Measurements from ENCODE around the gene NELL2.

The NELL2 gene

DNA sequence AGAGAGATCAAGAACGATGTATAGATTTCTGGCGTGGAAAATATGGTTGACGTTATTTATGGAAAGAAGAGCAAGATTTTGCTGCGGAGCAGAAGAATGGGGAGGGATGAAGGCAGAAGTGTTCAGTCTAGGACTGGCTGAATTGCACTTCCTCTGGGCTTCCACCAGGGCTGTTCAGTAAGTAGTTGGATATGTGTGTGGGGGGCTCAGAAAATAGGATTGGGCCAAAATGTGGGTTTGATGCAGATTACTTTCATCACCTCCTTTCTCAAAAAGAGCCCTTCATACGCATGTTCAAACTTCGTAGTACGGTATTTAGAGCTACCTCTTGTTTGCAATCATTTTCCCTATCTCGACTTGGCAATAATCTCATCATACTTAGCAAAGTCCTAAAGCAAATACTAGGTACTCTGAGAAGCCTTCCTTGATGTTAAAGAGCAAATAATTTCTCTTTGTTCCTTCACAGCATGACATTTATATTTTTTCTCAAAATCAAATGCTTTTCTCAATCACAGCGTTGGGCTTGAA is 349.4 kb downstream of the NELL2 start:
- no peak for DNase-seq

DNA sequence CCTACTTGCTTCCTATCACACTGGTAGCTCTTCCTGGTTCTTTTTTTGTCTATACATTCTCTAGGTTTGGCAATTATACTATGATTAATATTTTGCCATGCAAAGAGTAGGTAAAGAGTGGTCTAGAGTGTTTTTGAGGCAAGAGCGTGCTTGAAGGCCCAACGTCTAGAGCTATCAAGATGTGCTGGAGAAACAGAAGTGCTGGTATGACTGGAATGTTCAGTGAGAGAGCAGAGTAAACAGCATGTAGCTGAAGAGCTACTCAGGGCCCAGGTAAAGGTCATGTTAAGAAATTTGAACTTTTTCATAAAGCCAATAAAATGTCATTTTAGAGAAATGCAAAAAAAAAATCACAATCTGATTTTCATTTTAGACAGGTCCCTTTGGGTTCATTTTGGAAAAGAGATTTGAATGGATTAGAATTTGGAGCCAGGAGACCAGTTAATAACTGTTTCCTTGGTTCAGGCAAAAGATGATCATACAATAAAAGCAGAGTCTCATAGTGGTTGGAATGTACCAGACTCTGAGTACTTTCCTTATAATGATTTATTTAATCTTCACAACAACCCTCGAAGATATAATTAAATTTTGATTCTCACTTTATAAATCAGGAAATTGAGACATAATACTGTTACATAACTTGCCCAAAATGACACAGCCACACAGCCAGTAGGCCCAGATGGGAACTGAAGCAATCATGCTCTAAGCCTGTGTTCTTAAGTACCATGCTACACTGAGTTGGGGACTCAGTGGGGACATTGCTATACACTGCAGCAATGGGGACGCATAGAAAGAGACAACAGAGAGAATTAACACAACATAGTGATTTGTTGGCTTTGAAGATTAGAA is 350.1 kb downstream of the NELL2 start:
- no peak for DNase-seq

DNA sequence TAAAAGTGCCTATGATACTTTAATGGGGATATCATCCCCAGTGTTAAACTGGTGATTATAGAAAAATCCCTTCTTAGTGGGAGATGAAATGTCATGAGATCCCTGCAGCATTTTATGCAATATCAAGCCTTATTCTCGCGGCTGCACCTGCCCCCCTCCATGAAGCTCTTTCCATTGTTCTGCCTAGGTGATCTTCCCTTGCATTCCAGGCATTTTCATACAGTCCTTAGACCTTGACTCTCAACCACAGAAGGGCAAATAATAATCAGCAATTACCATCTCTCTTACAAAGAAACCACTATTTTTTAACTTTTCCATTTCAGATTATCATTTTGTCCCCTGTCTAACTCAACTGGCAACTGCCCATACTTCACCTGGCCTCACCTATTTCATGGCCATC is 352.3 kb downstream of the NELL2 start:
- DNase-seq, result no peak

DNA sequence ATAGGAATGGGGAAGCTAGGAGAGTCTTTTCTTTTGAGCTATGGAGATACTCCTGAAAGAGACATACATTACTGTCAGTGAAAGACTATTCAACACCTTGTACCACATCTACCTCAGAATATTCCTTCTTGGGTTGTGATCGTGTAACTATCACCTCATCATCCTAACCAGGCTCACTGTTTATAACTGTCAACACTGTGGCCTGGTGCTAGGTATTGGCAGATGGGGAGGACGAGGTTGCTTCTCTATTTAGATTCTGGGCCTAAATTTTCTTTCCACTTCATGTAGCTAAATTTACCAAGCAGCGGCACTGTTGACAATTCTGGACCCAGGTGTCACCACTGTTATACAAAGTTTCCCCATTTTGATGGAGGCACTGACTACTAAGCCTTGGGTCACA is 354.4 kb downstream of the NELL2 start:
- no peak for DNase-seq

DNA sequence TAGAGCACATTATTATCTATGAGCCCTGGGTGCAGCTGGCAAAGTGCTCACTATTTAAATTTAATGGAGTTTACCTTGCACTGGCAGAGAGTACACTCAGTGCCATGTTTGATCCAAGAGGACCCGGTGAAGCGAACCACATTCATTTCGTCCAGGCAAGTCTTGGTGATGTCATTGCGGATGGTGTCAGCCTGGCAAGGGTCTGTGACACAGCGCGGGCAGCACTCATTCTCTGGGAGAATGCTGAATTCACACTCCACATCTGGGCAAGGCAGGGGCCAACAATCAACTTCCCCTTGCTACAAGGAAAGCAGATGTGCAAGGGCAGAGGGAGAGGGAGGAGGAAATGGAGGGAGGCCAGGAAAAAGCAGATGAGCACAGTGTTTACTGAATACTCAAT is 356.2 kb downstream of the NELL2 start:
- DNase-seq, result peak in 1 of 2 donors; percentile 1

DNA sequence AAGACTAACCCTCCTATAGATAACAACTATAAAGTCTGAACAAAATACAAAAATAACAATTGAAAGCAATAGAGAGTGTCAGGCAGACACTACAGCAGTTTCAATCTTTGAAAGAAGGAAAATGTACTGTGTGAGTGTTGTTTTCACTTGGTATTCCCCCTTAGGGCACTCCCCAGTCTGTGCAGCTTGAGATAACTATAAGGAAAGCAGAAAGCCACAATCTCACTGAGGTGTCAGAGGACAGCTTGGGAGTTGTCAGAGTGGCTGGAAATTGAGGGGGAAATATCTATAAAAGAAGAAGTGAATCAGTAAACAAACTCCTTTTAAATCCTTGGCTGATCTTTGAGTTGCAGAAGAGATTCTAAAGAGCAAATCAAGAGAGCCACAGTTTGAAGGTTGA is 364.8 kb downstream of the NELL2 start:
- no peak for DNase-seq

DNA sequence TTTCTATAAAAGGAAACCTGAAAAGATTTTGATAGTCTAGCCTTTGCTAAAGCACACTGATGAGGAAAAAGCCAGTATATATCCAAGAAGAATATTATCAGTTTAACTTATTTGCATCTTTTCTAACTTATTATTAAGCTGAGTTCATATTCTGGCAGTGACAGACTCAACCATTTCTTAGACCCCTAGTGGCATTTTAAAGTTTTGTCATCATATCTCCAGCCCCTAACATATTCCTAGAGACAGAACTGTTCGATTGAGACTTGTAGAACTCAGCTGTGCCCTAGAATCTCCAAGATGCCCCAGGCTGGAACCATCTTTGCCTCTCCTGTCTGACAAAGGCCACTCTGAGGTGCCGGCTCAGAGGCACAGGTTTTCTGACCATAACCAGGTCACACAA is 365.6 kb downstream of the NELL2 start:
- no peak for DNase-seq

DNA sequence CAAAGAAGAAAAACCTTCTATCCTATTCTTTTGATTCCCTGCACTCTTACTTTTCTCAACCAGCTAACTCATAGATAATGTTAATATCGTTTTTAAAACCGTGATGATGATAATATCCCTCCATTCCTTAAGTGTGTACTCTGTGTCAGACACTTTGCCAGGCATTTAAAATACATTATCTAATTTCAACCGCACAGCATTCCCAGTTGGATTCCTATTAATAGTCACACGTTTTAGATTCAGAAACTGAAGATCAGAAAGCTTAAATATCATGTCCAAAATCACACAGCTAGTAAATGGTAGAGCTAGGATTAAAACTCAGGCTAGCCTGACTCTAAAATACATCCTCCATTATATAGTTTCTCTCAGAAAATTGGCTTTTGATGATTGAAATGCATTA is 366.0 kb downstream of the NELL2 start:
- no peak for DNase-seq

DNA sequence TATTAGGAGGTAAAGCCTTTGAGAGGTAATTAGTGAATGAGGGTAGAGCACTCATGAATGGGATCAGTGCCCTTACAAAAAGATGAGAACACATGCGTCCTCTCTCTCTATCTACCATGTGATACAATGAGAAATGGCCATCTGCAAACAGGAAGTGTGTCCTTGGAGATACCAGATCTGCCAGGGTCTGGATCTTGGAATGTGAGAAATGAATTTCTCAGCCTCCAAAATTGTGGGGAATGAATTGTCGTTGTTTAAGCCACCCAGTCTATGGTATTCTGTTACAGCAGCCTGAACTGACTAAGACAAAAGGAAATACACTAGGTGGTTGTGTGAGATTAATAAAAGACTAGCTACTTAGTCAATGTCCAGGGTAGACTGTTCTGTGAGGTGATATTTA is 366.6 kb downstream of the NELL2 start:
- no peak for DNase-seq

DNA sequence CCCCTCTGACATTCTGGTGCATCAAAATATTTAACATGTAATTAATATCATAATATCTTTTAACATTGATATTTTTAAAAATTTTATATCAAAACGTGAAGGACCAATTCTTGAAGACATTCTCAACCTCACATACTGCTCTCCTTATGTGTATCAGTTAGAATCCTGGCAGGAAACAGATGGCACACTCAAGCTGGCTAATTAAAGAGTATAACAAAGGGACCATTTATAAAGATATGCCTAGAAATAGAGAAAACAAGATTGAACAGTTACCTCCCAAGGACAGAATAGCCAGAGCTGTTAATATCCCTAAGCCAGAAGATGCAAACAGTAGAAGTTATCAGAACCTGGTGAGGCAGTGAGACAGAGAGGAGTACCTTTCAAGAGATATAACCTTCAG is 368.7 kb downstream of the NELL2 start:
- DNase-seq, result no peak

DNA sequence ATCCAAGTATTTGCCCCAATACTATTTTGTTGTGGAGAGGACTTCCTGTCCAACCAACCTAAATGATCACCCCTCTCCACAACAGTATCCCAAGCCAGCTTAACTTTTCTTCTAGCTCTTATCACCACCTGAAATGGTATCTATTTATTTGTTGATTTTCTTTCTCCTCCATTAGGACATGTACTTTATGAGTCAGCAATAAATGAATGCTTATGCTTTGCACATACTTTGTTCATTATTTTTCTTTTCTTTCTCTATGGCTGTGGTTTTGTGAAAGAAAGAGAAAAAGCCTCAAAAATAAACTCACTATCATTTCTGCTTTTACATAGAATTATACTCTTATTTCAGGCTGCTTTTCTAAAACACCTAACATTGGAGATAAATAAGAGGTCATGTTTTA is 371.3 kb downstream of the NELL2 start:
- no peak for DNase-seq

DNA sequence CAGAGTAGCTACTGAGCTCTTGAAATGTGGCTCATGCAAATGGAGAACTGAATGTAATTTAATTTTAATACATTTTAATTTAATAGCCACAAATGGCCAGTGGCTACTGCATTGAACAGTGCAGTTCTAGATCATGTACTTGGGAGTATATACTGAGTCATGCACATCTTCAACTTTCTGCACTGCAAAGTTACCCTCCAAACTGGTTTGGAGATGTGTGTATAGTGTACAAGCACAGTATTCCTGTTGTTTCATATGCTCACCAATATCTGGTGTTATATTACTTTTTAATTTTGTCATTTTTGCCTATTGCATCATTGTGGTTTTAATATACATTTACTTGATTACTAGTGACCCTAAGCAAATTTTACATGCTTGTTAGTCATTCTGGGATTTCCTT is 372.8 kb downstream of the NELL2 start:
- no peak for DNase-seq

DNA sequence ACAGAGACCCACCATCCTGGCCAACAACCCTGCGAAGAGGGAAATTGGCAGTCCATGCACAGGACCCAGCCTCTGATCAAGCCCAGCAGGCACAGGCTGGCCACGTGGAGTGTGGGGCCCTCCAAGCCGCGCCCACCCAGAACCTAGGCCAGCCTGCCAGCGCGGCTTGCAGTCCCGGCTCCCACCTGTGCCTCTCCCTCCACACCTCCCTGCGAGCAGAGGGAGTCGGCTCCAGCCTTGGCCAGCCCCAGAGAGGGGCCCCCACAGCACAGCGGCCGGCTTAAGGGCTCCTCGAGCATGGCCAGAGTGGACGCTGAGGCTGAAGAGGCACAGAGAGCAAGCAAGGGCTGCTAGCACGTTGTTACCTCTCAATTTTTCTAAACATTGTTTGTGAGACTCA is 373.4 kb downstream of the NELL2 start:
- DNase-seq, result no peak

DNA sequence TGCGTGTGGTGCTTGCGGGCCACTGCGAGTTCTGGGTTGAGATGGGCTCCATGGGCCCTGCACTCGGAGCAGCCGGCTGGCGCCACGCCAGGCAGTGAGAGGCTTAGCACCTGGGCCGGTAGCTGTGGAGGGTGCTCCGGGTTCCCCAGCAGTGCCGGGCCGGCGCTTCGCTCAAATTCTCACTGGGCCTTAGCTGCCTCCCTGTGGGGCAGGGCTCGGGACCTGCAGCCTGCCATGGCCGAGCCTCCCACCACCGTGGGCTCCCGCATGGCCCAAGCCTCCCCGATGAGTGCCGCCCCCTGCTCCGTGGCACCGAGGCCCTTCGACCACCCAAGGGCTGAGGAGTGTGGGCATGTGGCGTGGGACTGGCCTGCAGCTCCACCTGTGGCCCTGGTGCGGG is 375.7 kb downstream of the NELL2 start:
- DNase-seq, result no peak

DNA sequence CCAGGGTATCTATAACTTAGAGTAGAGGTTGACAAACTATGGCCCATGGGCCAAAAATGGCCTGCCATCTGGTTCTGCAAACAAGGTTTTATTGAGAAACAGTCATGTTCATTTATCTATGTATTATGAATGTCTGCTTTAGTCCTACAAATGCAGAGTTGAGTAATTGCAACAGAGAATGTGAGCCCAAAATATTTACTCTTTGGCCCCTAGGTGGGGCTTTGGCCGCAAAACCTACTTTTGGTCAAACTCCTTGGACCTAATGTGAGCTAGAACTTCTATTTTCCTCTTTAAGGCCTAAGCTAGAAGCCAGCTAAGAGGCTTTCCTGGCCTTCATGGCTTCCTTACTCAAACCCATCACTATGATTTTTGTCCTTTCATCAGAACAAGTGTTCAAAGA is 379.1 kb downstream of the NELL2 start:
- no peak for DNase-seq

DNA sequence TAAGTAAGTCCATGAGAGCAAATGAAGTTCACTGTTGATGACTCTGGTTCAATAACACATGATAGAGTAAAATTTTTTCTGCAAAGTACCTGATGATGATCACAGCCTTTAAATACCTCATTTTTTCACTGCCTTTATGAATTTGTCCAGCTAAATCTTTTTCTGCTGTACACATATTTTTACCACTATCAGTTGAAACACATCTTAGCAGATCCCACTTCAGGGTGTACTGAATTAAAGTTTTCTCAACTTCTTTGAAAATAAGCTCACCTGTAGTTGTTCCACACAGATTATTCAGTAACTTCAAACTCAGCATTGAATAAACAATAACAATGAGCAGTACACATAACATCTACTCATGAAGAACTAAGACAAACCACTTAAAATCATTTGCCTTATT is 385.9 kb downstream of the NELL2 start:
- no peak for DNase-seq

DNA sequence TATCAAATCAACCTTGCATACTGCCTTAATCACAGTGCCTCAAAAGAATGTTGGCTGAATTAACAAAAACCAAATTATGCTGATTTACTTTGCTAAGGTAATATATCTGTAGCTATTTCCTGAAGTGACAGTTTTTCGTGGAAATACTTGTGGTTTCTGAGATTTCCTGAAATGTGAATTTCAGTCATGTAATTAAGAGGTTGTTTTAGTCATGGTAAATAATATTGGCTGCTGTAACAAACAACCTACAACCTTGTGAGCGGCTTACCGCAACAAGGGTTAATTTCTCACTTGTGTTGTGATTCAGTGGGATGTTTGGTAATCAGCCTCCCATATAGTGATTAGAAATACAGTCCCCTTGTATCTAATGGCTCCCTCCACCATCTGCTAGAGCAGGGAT is 387.9 kb downstream of the NELL2 start:
- DNase-seq, result no peak

DNA sequence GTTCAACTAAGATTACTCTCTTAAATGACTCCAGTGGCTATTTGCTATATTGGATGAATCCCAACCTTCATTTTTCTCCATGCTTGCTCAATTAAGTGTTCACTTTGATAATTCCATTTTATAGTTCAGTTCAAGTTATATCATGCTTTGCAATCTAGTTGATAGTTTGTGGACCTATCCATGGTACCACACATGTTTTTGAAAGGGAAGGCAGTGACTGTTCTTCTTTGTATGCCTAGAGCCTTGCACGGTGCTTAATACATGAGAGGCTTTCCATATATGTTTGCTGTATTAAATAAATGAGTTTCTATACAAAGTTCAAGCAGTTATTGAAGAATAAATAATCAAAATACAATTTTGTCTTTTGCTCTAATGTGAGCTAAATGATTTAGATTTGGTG is 391.3 kb downstream of the NELL2 start:
- no peak for DNase-seq

DNA sequence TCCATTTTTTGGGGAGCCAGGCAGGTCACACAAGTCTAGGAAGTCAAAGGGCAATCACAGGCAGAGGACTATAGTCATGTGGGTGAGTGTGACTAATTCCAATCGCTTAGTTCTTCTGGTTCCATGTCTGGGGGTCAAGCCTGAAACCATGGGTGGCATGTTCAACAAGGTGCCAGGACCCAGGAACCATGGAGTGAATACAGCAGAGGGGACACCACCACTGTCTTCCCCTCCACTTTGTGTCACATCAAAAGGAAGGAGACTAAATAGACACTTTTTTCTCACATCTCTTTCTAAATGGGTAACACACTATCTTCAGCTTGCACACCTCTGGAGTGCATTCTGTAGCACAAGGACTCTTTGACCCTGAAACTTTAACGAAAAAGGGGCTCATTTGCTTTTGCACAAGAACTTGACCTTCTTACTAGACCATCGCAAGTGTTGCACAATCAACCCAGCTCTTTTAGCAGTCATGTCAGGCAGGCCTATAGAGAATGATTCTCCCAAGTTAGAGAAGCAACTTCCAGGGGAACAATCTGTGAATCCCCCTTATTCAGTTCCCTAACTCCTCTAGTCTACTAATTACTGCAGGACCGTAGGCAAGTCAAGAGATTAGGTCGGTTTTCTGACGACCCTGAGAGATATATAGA is 398.7 kb downstream of the NELL2 start:
- no peak for DNase-seq

DNA sequence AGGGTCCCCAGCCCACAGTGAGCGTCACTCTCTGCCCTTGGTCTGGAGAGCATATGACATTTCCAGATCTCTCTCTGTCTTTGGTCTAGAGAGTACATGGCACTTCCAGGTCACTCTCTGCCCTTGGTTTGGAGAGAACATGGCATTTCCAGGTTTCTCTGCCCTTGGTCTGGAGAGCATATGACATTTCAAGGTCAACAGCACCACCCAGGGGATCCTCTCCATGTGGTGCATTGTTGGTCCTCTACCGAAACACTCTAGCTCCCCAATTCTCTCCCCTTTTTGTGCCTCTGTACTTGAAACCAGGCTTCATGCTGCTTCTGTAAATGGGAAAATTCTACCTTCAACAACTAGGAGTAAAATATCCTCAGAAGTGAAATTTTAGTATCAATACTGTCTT is 399.4 kb downstream of the NELL2 start:
- DNase-seq, result no peak

DNA sequence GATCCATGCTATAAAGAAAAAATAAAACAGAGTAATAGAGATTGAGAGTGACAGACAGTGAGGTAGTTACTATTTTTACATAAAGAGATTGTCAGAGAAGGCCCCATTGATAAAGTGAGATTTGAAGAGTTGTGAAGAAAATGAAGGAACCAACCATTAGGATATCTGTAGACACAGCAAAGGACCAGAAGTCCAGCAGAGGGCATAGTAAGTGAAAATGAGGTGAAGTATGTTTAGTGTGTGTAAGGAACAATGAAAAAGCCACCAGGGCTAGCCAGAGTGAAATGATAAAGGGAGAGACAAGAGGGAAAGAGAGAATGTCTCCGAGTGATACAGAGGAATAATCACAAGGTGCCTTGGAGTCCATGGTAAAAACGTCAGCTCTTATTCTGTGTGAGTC is 411.0 kb downstream of the NELL2 start:
- DNase-seq, result no peak

DNA sequence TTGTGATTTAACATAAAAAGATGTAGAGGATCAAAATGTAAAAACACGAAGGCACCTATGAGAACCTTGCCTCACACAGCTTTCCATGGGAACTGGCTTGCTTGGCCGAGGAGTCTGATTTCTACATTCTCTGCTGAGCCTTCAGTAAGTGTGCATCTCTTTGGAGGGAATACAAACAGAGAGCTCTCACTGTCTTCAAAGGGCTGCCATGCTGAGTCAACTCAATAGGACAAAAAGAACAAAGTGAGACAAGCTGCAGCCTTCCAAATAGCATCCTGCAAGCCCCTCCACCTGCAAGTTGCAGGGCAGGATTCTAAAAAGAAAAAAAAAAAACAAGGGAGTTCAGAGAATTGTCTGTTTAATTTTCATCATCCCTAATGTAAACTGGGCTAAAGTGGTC is 411.9 kb downstream of the NELL2 start:
- DNase-seq, result no peak

DNA sequence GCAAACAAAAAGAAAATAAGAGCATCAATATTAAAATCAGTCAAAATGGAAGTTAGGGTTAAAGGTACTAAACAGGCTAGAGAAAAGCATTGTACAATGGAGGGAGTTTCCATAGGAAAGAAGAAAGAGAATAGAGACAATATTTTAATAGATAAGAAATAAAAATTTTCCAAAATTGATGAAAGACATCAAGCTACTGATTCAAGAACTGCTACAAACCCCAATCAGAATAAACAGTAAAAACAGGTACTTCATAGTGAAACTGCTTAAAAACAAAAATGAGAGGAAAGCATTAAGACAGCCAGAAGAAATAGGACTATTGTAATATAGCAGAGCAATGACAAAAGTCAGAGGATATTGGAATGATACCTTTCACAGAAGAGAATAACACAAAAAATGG is 413.4 kb downstream of the NELL2 start:
- DNase-seq, result no peak

DNA sequence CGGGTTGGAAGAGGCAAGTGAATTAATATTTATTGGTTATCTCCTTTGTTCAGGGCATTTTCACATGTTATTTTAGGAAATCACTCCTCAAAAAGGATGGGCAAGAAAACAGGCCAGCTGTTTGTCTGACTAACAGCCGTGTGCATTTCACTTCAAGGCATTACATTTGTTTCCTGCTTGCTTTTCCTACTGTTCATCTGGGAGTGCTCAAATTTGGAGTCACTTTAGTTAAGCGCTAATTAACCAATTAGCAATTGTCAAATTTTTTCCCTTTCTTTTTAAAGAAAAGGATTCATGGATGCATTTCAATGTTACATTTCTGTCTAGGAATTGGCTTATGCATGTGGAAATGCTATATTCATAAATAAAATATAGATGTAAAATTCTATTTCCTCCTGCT is 415.9 kb downstream of the NELL2 start:
- no peak for DNase-seq

DNA sequence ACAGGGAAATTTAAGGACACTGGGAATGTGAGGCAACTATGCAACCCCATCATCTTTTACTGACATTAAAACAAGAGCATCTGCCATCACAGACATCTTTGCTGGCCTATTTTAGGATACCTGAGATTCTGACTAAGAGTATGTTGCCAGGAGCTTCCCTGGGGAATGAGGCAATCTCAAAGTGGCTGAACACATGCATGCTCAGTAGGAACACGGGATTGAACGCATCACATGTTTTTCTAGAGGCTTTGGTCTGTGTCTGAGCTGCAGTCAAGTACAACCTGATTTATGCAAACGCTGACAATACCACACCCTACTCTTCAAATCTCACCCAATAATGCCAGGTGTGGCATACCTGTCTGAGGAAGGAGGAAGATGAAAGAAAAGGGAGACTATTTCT is 416.5 kb downstream of the NELL2 start:
- DNase-seq, result no peak

Data from hippocampal formation (tissue), 2 donors.